Natural killer cell (primary cell): ENCODE measurements around the gene PRDM16. TPM values are rescaled to one million over a fixed set of nuclear protein-coding genes. Genes with fewer than 3 reads are reported as not detected.

Source experiments
- ATAC-seq, 3 donors: fragments of 150-1000 bp in 2 of 3; fragments of 200-7000 bp in 1 of 3; cut with Tn5 transposase; 1 replicate in 1 of 3; 2 replicates in 2 of 3; pipeline ENCODE4 v1.10.0; 2021; ENCODE audit warnings: mild to moderate bottlenecking in 2 of 3, moderate library complexity in 2 of 3
- DNase-seq, 2 donors: peaks; one replicate each; pipeline versions ENCODE4 v3.0.0 to v3.0.0-alpha.2; 2013 to 2021; ENCODE audit warnings: mixed read lengths in 1 of 2
- H3K27ac ChIP-seq: one replicate; pipeline ENCODE4 v1.5.1; 2013; ENCODE audit warnings: mild to moderate bottlenecking, low read length
- H3K27me3 ChIP-seq: one replicate; pipeline ENCODE4 v1.6.1; 2013; ENCODE audit warnings: low read length; ENCODE audit not compliant: control insufficient read depth, insufficient read depth
- H3K36me3 ChIP-seq: one replicate; pipeline ENCODE4 v1.6.1; 2013; ENCODE audit warnings: low read length; ENCODE audit not compliant: control insufficient read depth, insufficient read depth
- H3K4me1 ChIP-seq: one replicate; pipeline ENCODE4 v1.6.1; 2013; ENCODE audit warnings: low read length; ENCODE audit not compliant: control insufficient read depth, insufficient read depth
- H3K4me3 ChIP-seq: one replicate; pipeline ENCODE4 v1.5.1; 2013; ENCODE audit warnings: low read length
- H3K9me3 ChIP-seq: one replicate; pipeline ENCODE4 v1.6.1; 2013; ENCODE audit warnings: low read length; ENCODE audit not compliant: control insufficient read depth, insufficient read depth
- H3K27ac Mint-ChIP-seq, 2 donors: one replicate each; pipeline ENCODE4 v1.8.0; 2022; ENCODE audit warnings: mild to moderate bottlenecking in 2 of 2, mixed read lengths in 2 of 2, moderate library complexity in 1 of 2
- H3K27me3 Mint-ChIP-seq, 2 donors: one replicate each; pipeline ENCODE4 v1.8.0; 2022; ENCODE audit warnings: low read depth in 2 of 2, mixed read lengths in 2 of 2
- H3K36me3 Mint-ChIP-seq: one replicate; pipeline ENCODE4 v1.8.0; 2022; ENCODE audit warnings: mixed read lengths
- H3K4me1 Mint-ChIP-seq, 2 donors: one replicate each; pipeline ENCODE4 v1.8.0; 2022; ENCODE audit warnings: mixed read lengths in 2 of 2
- H3K4me3 Mint-ChIP-seq: one replicate; pipeline ENCODE4 v1.8.0; 2022; ENCODE audit warnings: mild to moderate bottlenecking, moderate library complexity, mixed read lengths
- H3K9me3 Mint-ChIP-seq, 2 donors: one replicate each; pipeline ENCODE4 v1.8.0; 2022; ENCODE audit warnings: mixed read lengths in 2 of 2
- CTCF ChIP-seq: fragments of 200-600 bp; IDR thresholded peaks from one replicate; pipeline ENCODE4 v1.8.0; 2022; ENCODE audit warnings: antibody characterized with exemption
- WGBS: methylation state at CpG from one replicate; pipeline ENCODE4 v1.1.7; 2013; ENCODE audit warnings: missing lambda C conversion rate; ENCODE audit not compliant: insufficient coverage; 5-methylcytosine and 5-hydroxymethylcytosine counted together
- intact Hi-C: fragments of 100-400 bp; cut with micrococcal nuclease; formaldehyde crosslinking; loops from one replicate; pipeline ENCODE4 v1.14.2; 2022
- total RNA-seq, 4 donors: library from RNA; stranded (reverse); fragments of 120-200 nt in 1 of 4; gene quantifications; one replicate each; pipeline versions ENCODE4 v1.2.3 to v1.2.4, GENCODE V29; 2013 to 2022

The PRDM16 gene
- total RNA-seq, 3 donors from 2014 or later (not counting 1 experiment from before 2014, with no cell fraction given) = 0.25 to 0.64 TPM; not detected in 1

- H3K27ac Mint-ChIP-seq = no peak overlapping the region
- Histone ChIP-seq H3K4me1 (no peaks in the 10 kb centered on the region), H3K27ac (no peak overlapping the region), H3K9me3 (no peaks in the 10 kb centered on the region), H3K36me3 (no peaks in the 10 kb centered on the region), H3K27me3 (peaks cover 2% of the 10 kb centered on the region), H3K4me3 (no peak overlapping the region)
- no peak for DNase-seq
- no peak for ATAC-seq
- no peak for TF ChIP-seq CTCF
- WGBS = 91% methylated on average over 38 of the region's 38 CpGs
- no peaks in the 10 kb centered on the region for H3K4me1 Mint-ChIP-seq
- H3K27me3 Mint-ChIP-seq = peaks cover 21 to 22% of the 10 kb centered on the region in 2 donors
- no peaks in the 10 kb centered on the region for H3K36me3 Mint-ChIP-seq
- intact Hi-C loops = no loop called here
- no peak overlapping the region for H3K4me3 Mint-ChIP-seq
- no peaks in the 10 kb centered on the region for H3K9me3 Mint-ChIP-seq
Measured at GRCh38 chr1:3153902-3154795, 85.1 kb downstream of the PRDM16 start.

GRCh38 chr1:3155056-3155925 lies 86.3 kb downstream of the PRDM16 start:
- Histone ChIP-seq H3K9me3 (no peaks in the 10 kb centered on the region), H3K27ac (no peak overlapping the region), H3K4me3 (no peak overlapping the region), H3K27me3 (peaks cover 2% of the 10 kb centered on the region), H3K36me3 (no peaks in the 10 kb centered on the region), H3K4me1 (no peaks in the 10 kb centered on the region)
- intact Hi-C loops = no loop called here
- Mint-ChIP-seq H3K4me3 (no peak overlapping the region), H3K9me3 (no peaks in the 10 kb centered on the region), H3K27me3 (peaks cover 21 to 22% of the 10 kb centered on the region in 2 donors), H3K4me1 (no peaks in the 10 kb centered on the region), H3K27ac (no peak overlapping the region), H3K36me3 (no peaks in the 10 kb centered on the region)
- WGBS = 27% methylated on average over 39 of the region's 42 CpGs
- no peak for DNase-seq
- no peak for TF ChIP-seq CTCF
- no peak for ATAC-seq

GRCh38 chr1:3155926-3156220 lies 86.9 kb downstream of the PRDM16 start:
- no peaks in the 10 kb centered on the region for H3K4me1 Mint-ChIP-seq
- Histone ChIP-seq H3K27ac (no peak overlapping the region), H3K9me3 (no peaks in the 10 kb centered on the region), H3K27me3 (peaks cover 2% of the 10 kb centered on the region), H3K4me1 (no peaks in the 10 kb centered on the region), H3K36me3 (no peaks in the 10 kb centered on the region), H3K4me3 (no peak overlapping the region)
- H3K27me3 Mint-ChIP-seq = peaks cover 21 to 22% of the 10 kb centered on the region in 2 donors
- no peak for ATAC-seq
- no peaks in the 10 kb centered on the region for H3K9me3 Mint-ChIP-seq
- WGBS = 73% methylated on average over 3 of the region's 5 CpGs
- H3K4me3 Mint-ChIP-seq = no peak overlapping the region
- intact Hi-C loops = no loop called here
- TF ChIP-seq CTCF = no peak
- DNase-seq = no peak
- H3K27ac Mint-ChIP-seq = no peak overlapping the region
- no peaks in the 10 kb centered on the region for H3K36me3 Mint-ChIP-seq
